ENCODE results near the gene NCK2.

GRCh38 chr2:105747254-105747894, 2.7 kb downstream of the NCK2 start:
- TF ChIP-seq CTCF (IDR thresholded peaks at IDR 0.05) (no peak), USF2 (CRISPR knock-in tag; IDR thresholded peaks at IDR 0.05) (no peak), JUN (CRISPR knock-in tag; IDR thresholded peaks at IDR 0.05) (no peak), TEAD4 (CRISPR knock-in tag; IDR thresholded peaks at IDR 0.05) (no peak), ZNF317 (CRISPR knock-in tag; IDR thresholded peaks at IDR 0.05; ENCODE audit: borderline replicate concordance, low read depth) (no peak), CREB1 (CRISPR knock-in tag; IDR thresholded peaks at IDR 0.05) (no peak), ZNF416 (CRISPR knock-in tag; IDR thresholded peaks at IDR 0.05) (no peak), FOXK1 (CRISPR knock-in tag; IDR thresholded peaks at IDR 0.05) (no peak)
- TF ChIP-seq, protein P1, sequence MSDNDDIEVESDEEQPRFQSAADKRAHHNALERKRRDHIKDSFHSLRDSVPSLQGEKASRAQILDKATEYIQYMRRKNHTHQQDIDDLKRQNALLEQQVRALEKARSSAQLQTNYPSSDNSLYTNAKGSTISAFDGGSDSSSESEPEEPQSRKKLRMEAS (CRISPR knock-in tag; IDR thresholded peaks at IDR 0.05) = no peak

Data from WTC11 (cell line).